Nephron progenitor cell (in vitro differentiated cells): ENCODE results near the gene QRICH1.

Experiments used
- DNase-seq: peaks from one replicate; pipeline ENCODE4 v3.0.0; 2021
- H3K27ac Mint-ChIP-seq: 2 replicates; pipeline ENCODE4 v1.8.0; 2021; ENCODE audit warnings: mild to moderate bottlenecking, moderate library complexity, mixed read lengths
- H3K27me3 Mint-ChIP-seq: 2 replicates; pipeline ENCODE4 v1.8.0; 2021; ENCODE audit warnings: mild to moderate bottlenecking, low read depth, mixed read lengths; ENCODE audit not compliant: poor library complexity
- H3K36me3 Mint-ChIP-seq: 2 replicates; pipeline ENCODE4 v1.8.0; 2021; ENCODE audit warnings: low read depth, mixed read lengths
- H3K4me1 Mint-ChIP-seq: 2 replicates; pipeline ENCODE4 v1.8.0; 2021; ENCODE audit warnings: mixed read lengths
- H3K4me3 Mint-ChIP-seq: 2 replicates; pipeline ENCODE4 v1.8.0; 2021; ENCODE audit warnings: mild to moderate bottlenecking, moderate library complexity, mixed read lengths
- H3K9me3 Mint-ChIP-seq: 2 replicates; pipeline ENCODE4 v1.8.0; 2021; ENCODE audit warnings: mild to moderate bottlenecking, moderate library complexity, mixed read lengths
- CTCF ChIP-seq: fragments of 200-600 bp; sonication (generic); IDR thresholded peaks from 2 replicates; pipeline ENCODE4 v1.5.0; 2021; ENCODE audit warnings: antibody characterized with exemption

Gene QRICH1

GRCh38 chr3:49006408-49007067 lies 87.3 kb downstream of the QRICH1 start:
- Mint-ChIP-seq H3K4me1 (peaks cover 23% of the 10 kb centered on the region), H3K36me3 (peaks cover 19% of the 10 kb centered on the region), H3K27me3 (peaks cover 4% of the 10 kb centered on the region), H3K27ac (peak overlapping the region; percentile 66), H3K4me3 (peak overlapping the region; percentile 98), H3K9me3 (no peaks in the 10 kb centered on the region)
- TF ChIP-seq CTCF: no peak
- no peak for DNase-seq

- H3K27me3 Mint-ChIP-seq: peaks cover 4% of the 10 kb centered on the region
- peaks cover 19% of the 10 kb centered on the region for H3K36me3 Mint-ChIP-seq
- no peaks in the 10 kb centered on the region for H3K9me3 Mint-ChIP-seq
- no peak for DNase-seq
- peak overlapping the region; percentile 98 for H3K4me3 Mint-ChIP-seq
- peaks cover 23% of the 10 kb centered on the region for H3K4me1 Mint-ChIP-seq
- no peak overlapping the region for H3K27ac Mint-ChIP-seq
- no peak for TF ChIP-seq CTCF
These were observed 87.9 kb downstream of the QRICH1 start for GRCh38 chr3:49005998-49006397.

GRCh38 chr3:49005303-49005680 lies 88.6 kb downstream of the QRICH1 start:
- Mint-ChIP-seq H3K36me3 (peaks cover 19% of the 10 kb centered on the region), H3K4me1 (peaks cover 23% of the 10 kb centered on the region), H3K27ac (no peak overlapping the region), H3K9me3 (no peaks in the 10 kb centered on the region), H3K4me3 (no peak overlapping the region), H3K27me3 (peaks cover 4% of the 10 kb centered on the region)
- no peak for DNase-seq
- TF ChIP-seq CTCF: no peak

- H3K4me1 Mint-ChIP-seq: peaks cover 27% of the 10 kb centered on the region
- DNase-seq: no peak
- TF ChIP-seq CTCF: no peak
- H3K27ac Mint-ChIP-seq: no peak overlapping the region
- peaks cover 4% of the 10 kb centered on the region for H3K27me3 Mint-ChIP-seq
- no peak overlapping the region for H3K4me3 Mint-ChIP-seq
- H3K9me3 Mint-ChIP-seq: no peaks in the 10 kb centered on the region
- H3K36me3 Mint-ChIP-seq: peaks cover 19% of the 10 kb centered on the region
These were observed 89.2 kb downstream of the QRICH1 start for GRCh38 chr3:49004352-49005302.

- no peak for TF ChIP-seq CTCF
- no peak for DNase-seq
- H3K36me3 Mint-ChIP-seq: peaks cover 5% of the 10 kb centered on the region
- no peak overlapping the region for H3K4me3 Mint-ChIP-seq
- H3K27me3 Mint-ChIP-seq: peaks cover 4% of the 10 kb centered on the region
- no peak overlapping the region for H3K27ac Mint-ChIP-seq
- H3K4me1 Mint-ChIP-seq: peaks cover 26% of the 10 kb centered on the region
- H3K9me3 Mint-ChIP-seq: no peaks in the 10 kb centered on the region
These were observed 92.7 kb downstream of the QRICH1 start for GRCh38 chr3:49001155-49001554.
